Measurements from ENCODE around the gene PBXIP1.

Gene PBXIP1

GRCh38 chr1:154895798-154896197 is 60.1 kb downstream of the PBXIP1 start:
- no peak for DNase-seq (ENCODE audit: low read depth in 2 of 2)
